Heart left ventricle (tissue), 13 donors: ENCODE data around the gene NDUFS1.

Experiments used
- POLR2A ChIP-seq, 2 donors: fragments of 450-650 bp; IDR thresholded peaks; one replicate each; pipeline ENCODE4 v1.6.1; 2017; ENCODE audit warnings: antibody characterized with exemption in 2 of 2, mild to moderate bottlenecking in 2 of 2, moderate library complexity in 2 of 2
- TF ChIP-seq, protein P1 (sequence below), 12 donors: fragments of 200-600 bp; sonication (generic) in 4 of 12; IDR thresholded peaks; one replicate each; pipeline versions ENCODE4 v1.5.0 to v1.8.0; 2018 to 2022; ENCODE audit warnings: antibody characterized with exemption in 12 of 12, mild to moderate bottlenecking in 5 of 12
- donor health status: ischemic (EF 13 %, LVEDD 7.1; RV severe dilation, severe dysfunction).
- donor health status: DM: no; HTN: yes; CAD: no.
- donor health status: DM: no; HTN: no; CAD: no.
- donor health status: ischemic (EF 25% LVEDD 6.9; RV normal size, moderate dysfunction).
- donor health status: ischemic (EF 25% LVEDD 5.7; RV mildly dilated, moderate dysfunction).
- donor health status: ischemic (EF 35%, LVEDD 5.7; RV mildly dilated, moderate dysfunction).
- donor health status: nonischemic (EF 11% LVEDD 7.7; RV severe dilation, severe dysfunction).
- donor health status: DM: yes; HTN: yes; CAD: no.
- donor health status: PGD.
- donor health status: ischemic (EF 29% LVEDD 5.4; RV normal size, mild dysfunction).
- donor health status: nonischemic (EF 23%, LVEDD 6.1; RV moderate dilation, normal function).

DNA sequence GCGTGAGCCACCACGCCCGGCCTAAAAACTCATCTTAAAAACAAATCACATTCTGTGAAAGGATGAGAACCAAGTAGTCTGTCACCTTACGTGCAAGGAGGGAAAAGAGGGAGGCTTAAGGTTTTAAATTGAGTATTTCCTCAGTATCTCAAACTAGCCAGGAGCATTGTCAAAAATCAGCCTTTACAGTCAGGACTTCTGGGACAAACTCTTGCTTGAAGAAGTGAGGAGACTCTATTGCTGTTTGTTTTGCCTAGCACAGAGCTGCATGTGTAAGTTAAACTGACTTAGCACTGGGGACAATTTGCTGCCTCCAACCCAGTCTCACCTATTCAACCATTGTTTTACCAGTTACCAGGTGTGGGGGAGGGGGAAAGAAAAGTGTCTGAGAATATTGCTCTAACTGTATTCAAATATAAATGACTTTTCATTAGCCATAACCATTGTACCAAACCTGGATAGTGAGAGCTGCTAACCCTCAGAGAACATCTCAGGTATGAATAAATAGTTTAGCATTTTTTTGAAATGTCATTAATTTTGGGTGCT lies 76.9 kb downstream of the NDUFS1 start:
- TF ChIP-seq, protein P1, sequence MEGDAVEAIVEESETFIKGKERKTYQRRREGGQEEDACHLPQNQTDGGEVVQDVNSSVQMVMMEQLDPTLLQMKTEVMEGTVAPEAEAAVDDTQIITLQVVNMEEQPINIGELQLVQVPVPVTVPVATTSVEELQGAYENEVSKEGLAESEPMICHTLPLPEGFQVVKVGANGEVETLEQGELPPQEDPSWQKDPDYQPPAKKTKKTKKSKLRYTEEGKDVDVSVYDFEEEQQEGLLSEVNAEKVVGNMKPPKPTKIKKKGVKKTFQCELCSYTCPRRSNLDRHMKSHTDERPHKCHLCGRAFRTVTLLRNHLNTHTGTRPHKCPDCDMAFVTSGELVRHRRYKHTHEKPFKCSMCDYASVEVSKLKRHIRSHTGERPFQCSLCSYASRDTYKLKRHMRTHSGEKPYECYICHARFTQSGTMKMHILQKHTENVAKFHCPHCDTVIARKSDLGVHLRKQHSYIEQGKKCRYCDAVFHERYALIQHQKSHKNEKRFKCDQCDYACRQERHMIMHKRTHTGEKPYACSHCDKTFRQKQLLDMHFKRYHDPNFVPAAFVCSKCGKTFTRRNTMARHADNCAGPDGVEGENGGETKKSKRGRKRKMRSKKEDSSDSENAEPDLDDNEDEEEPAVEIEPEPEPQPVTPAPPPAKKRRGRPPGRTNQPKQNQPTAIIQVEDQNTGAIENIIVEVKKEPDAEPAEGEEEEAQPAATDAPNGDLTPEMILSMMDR (IDR thresholded peaks at IDR 0.05): no peak
- TF ChIP-seq POLR2A (IDR thresholded peaks at IDR 0.05): no peak
